Measurements from ENCODE around the gene ADCY9.

ADCY9 gene

GRCh38 chr16:3988824-3989223 is 127.4 kb downstream of the ADCY9 start:
- no peaks in the 10 kb centered on the region for H3K27me3 Mint-ChIP-seq (ENCODE audit: low read depth)
- no peaks in the 10 kb centered on the region for H3K4me1 Mint-ChIP-seq (ENCODE audit: low read depth)

GRCh38 chr16:3988011-3988410 is 128.2 kb downstream of the ADCY9 start:
- H3K36me3 Mint-ChIP-seq (ENCODE audit: low read depth): no peaks in the 10 kb centered on the region
- H3K9me3 Mint-ChIP-seq: no peaks in the 10 kb centered on the region
- H3K4me1 Mint-ChIP-seq (ENCODE audit: low read depth): peaks cover 3% of the 10 kb centered on the region
- H3K27ac Mint-ChIP-seq: no peak overlapping the region
- no peaks in the 10 kb centered on the region for H3K27me3 Mint-ChIP-seq (ENCODE audit: low read depth)
- H3K4me3 Mint-ChIP-seq: no peak overlapping the region

More at GRCh38 chr16:3988824-3989223, 127.4 kb downstream of the ADCY9 start:
- Mint-ChIP-seq H3K4me3 (no peak overlapping the region), H3K9me3 (no peaks in the 10 kb centered on the region), H3K36me3 (ENCODE audit: low read depth) (no peaks in the 10 kb centered on the region), H3K27ac (no peak overlapping the region)

GRCh38 chr16:3987231-3987630 is 129.0 kb downstream of the ADCY9 start:
- H3K4me1 Mint-ChIP-seq (ENCODE audit: low read depth): peaks cover 5% of the 10 kb centered on the region
- H3K27ac Mint-ChIP-seq: no peak overlapping the region
- H3K27me3 Mint-ChIP-seq (ENCODE audit: low read depth): no peaks in the 10 kb centered on the region
- H3K36me3 Mint-ChIP-seq (ENCODE audit: low read depth): peaks cover 2% of the 10 kb centered on the region
- no peak overlapping the region for H3K4me3 Mint-ChIP-seq
- no peaks in the 10 kb centered on the region for H3K9me3 Mint-ChIP-seq

- Mint-ChIP-seq H3K36me3 (ENCODE audit: low read depth) (peaks cover 2% of the 10 kb centered on the region), H3K27me3 (ENCODE audit: low read depth) (no peaks in the 10 kb centered on the region), H3K27ac (no peak overlapping the region), H3K9me3 (no peaks in the 10 kb centered on the region), H3K4me1 (ENCODE audit: low read depth) (peaks cover 5% of the 10 kb centered on the region), H3K4me3 (no peak overlapping the region)
Observed at GRCh38 chr16:3986235-3986544, 130.1 kb downstream of the ADCY9 start.

- no peak overlapping the region for H3K27ac Mint-ChIP-seq
- peaks cover 2% of the 10 kb centered on the region for H3K36me3 Mint-ChIP-seq (ENCODE audit: low read depth)
- H3K4me1 Mint-ChIP-seq (ENCODE audit: low read depth): peaks cover 5% of the 10 kb centered on the region
- no peaks in the 10 kb centered on the region for H3K9me3 Mint-ChIP-seq
- H3K27me3 Mint-ChIP-seq (ENCODE audit: low read depth): no peaks in the 10 kb centered on the region
- no peak overlapping the region for H3K4me3 Mint-ChIP-seq
Observed at GRCh38 chr16:3984111-3985060, 131.9 kb downstream of the ADCY9 start.

- Mint-ChIP-seq H3K27me3 (ENCODE audit: low read depth) (no peaks in the 10 kb centered on the region), H3K36me3 (ENCODE audit: low read depth) (peaks cover 2% of the 10 kb centered on the region), H3K4me3 (no peak overlapping the region), H3K4me1 (ENCODE audit: low read depth) (peaks cover 5% of the 10 kb centered on the region), H3K27ac (peak overlapping the region; percentile 20), H3K9me3 (no peaks in the 10 kb centered on the region)
Observed at GRCh38 chr16:3983081-3983520, 133.1 kb downstream of the ADCY9 start.

- Mint-ChIP-seq H3K4me1 (ENCODE audit: low read depth) (peaks cover 5% of the 10 kb centered on the region), H3K4me3 (no peak overlapping the region), H3K9me3 (no peaks in the 10 kb centered on the region), H3K27me3 (ENCODE audit: low read depth) (no peaks in the 10 kb centered on the region), H3K27ac (no peak overlapping the region), H3K36me3 (ENCODE audit: low read depth) (peaks cover 2% of the 10 kb centered on the region)
Observed at GRCh38 chr16:3982216-3982615, 134.0 kb downstream of the ADCY9 start.

- Mint-ChIP-seq H3K4me3 (no peak overlapping the region), H3K36me3 (ENCODE audit: low read depth) (peaks cover 2% of the 10 kb centered on the region), H3K27ac (no peak overlapping the region), H3K9me3 (no peaks in the 10 kb centered on the region), H3K4me1 (ENCODE audit: low read depth) (peaks cover 5% of the 10 kb centered on the region), H3K27me3 (ENCODE audit: low read depth) (no peaks in the 10 kb centered on the region)
Observed at GRCh38 chr16:3980253-3981111, 135.8 kb downstream of the ADCY9 start.

- no peaks in the 10 kb centered on the region for H3K9me3 Mint-ChIP-seq
- H3K27me3 Mint-ChIP-seq (ENCODE audit: low read depth): no peaks in the 10 kb centered on the region
- no peak overlapping the region for H3K27ac Mint-ChIP-seq
- H3K4me3 Mint-ChIP-seq: no peak overlapping the region
- H3K4me1 Mint-ChIP-seq (ENCODE audit: low read depth): peaks cover 5% of the 10 kb centered on the region
- peaks cover 2% of the 10 kb centered on the region for H3K36me3 Mint-ChIP-seq (ENCODE audit: low read depth)
Observed at GRCh38 chr16:3979518-3979917, 136.7 kb downstream of the ADCY9 start.

GRCh38 chr16:3979070-3979469 is 137.2 kb downstream of the ADCY9 start:
- Mint-ChIP-seq H3K36me3 (ENCODE audit: low read depth) (peaks cover 2% of the 10 kb centered on the region), H3K9me3 (no peaks in the 10 kb centered on the region), H3K27ac (no peak overlapping the region), H3K4me3 (no peak overlapping the region), H3K4me1 (ENCODE audit: low read depth) (peaks cover 5% of the 10 kb centered on the region), H3K27me3 (ENCODE audit: low read depth) (no peaks in the 10 kb centered on the region)

GRCh38 chr16:3977376-3977775 is 138.9 kb downstream of the ADCY9 start:
- Mint-ChIP-seq H3K9me3 (no peaks in the 10 kb centered on the region), H3K27ac (no peak overlapping the region), H3K36me3 (ENCODE audit: low read depth) (no peaks in the 10 kb centered on the region), H3K4me3 (no peak overlapping the region), H3K4me1 (ENCODE audit: low read depth) (no peaks in the 10 kb centered on the region), H3K27me3 (ENCODE audit: low read depth) (no peaks in the 10 kb centered on the region)

- H3K4me3 Mint-ChIP-seq: no peak overlapping the region
Observed at GRCh38 chr16:3974751-3975150, 141.5 kb downstream of the ADCY9 start.

GRCh38 chr16:3971706-3972105 is 144.5 kb downstream of the ADCY9 start:
- Mint-ChIP-seq H3K27ac (no peak overlapping the region), H3K4me1 (ENCODE audit: low read depth) (no peaks in the 10 kb centered on the region), H3K9me3 (no peaks in the 10 kb centered on the region), H3K4me3 (no peak overlapping the region), H3K27me3 (ENCODE audit: low read depth) (no peaks in the 10 kb centered on the region), H3K36me3 (ENCODE audit: low read depth) (peaks cover 3% of the 10 kb centered on the region)

More at GRCh38 chr16:3974751-3975150, 141.5 kb downstream of the ADCY9 start:
- no peaks in the 10 kb centered on the region for H3K9me3 Mint-ChIP-seq
- H3K36me3 Mint-ChIP-seq (ENCODE audit: low read depth): no peaks in the 10 kb centered on the region
- no peaks in the 10 kb centered on the region for H3K4me1 Mint-ChIP-seq (ENCODE audit: low read depth)
- H3K27ac Mint-ChIP-seq: no peak overlapping the region
- no peaks in the 10 kb centered on the region for H3K27me3 Mint-ChIP-seq (ENCODE audit: low read depth)

- Mint-ChIP-seq H3K36me3 (ENCODE audit: low read depth) (peaks cover 8% of the 10 kb centered on the region), H3K27ac (no peak overlapping the region), H3K4me1 (ENCODE audit: low read depth) (no peaks in the 10 kb centered on the region), H3K4me3 (no peak overlapping the region), H3K27me3 (ENCODE audit: low read depth) (no peaks in the 10 kb centered on the region), H3K9me3 (no peaks in the 10 kb centered on the region)
Observed at GRCh38 chr16:3971261-3971660, 145.0 kb downstream of the ADCY9 start.

GRCh38 chr16:3968551-3968950 is 147.7 kb downstream of the ADCY9 start:
- peaks cover 14% of the 10 kb centered on the region for H3K36me3 Mint-ChIP-seq (ENCODE audit: low read depth)
- H3K4me1 Mint-ChIP-seq (ENCODE audit: low read depth): no peaks in the 10 kb centered on the region
- no peak overlapping the region for H3K27ac Mint-ChIP-seq
- no peaks in the 10 kb centered on the region for H3K27me3 Mint-ChIP-seq (ENCODE audit: low read depth)
- no peaks in the 10 kb centered on the region for H3K9me3 Mint-ChIP-seq
- H3K4me3 Mint-ChIP-seq: no peak overlapping the region
